IMR-90 (cell line): ENCODE measurements around the gene FRY. TPM values are rescaled to one million over a fixed set of nuclear protein-coding genes. Genes with fewer than 3 reads are reported as not detected.

ENCODE experiments used
- ATAC-seq: fragments of 200-7000 bp; cut with Tn5 transposase; 2 replicates; pipeline ENCODE4 v1.9.1; 2020; ENCODE audit warnings: low read depth, mild to moderate bottlenecking, moderate library complexity
- BruUV-seq: library from RNA; stranded (reverse); fragments of 400-500 nt; replicated peaks from 2 replicates; lab custom pipeline; 2021; lab: Mats Ljungman, UMichigan
- CTCF ChIA-PET: fragments of 300-600 bp; formaldehyde crosslinking; extraction: SDS; loops from one replicate; lab custom pipeline; 2021; ENCODE audit warnings: antibody characterized with exemption; lab: Yijun Ruan, JAX
- POLR2A ChIA-PET: fragments of 300-600 bp; sonication (Branson Sonifier 250); formaldehyde crosslinking; loops from one replicate; lab custom pipeline; 2022; ENCODE audit warnings: antibody characterized with exemption; ENCODE audit not compliant: unreplicated experiment; lab: Charles Lee
- DNase-seq: peaks from one replicate; pipeline ENCODE4 v3.0.0; 2013
- H2AFZ ChIP-seq: replicated peaks from 2 replicates; pipeline ENCODE3; 2013; ENCODE audit warnings: low read length, mild to moderate bottlenecking; ENCODE audit not compliant: poor library complexity
- H2AK5ac ChIP-seq: 2 replicates; pipeline ENCODE4 v1.6.1; 2013; ENCODE audit warnings: low read depth, low read length, inconsistent platforms
- H2AK9ac ChIP-seq: replicated peaks from 2 replicates; pipeline ENCODE3; 2013; ENCODE audit warnings: mild to moderate bottlenecking, low read depth, low read length, moderate library complexity; ENCODE audit not compliant: poor library complexity
- H2BK120ac ChIP-seq: 2 replicates; pipeline ENCODE4 v1.6.1; 2013; ENCODE audit warnings: low read depth, low read length, inconsistent platforms
- H2BK15ac ChIP-seq: 3 replicates; pipeline ENCODE4 v1.6.1; 2013; ENCODE audit warnings: low read depth, low read length, inconsistent platforms
- H2BK20ac ChIP-seq: 2 replicates; pipeline ENCODE4 v1.6.1; 2013; ENCODE audit warnings: low read depth, mild to moderate bottlenecking, inconsistent platforms, low read length, moderate library complexity
- H2BK5ac ChIP-seq: 2 replicates; pipeline ENCODE4 v1.6.1; 2013; ENCODE audit warnings: mild to moderate bottlenecking, low read depth, low read length, inconsistent platforms; ENCODE audit not compliant: poor library complexity, severe bottlenecking
- H3K14ac ChIP-seq: replicated peaks from 2 replicates; pipeline ENCODE4 v1.6.1; 2013; ENCODE audit warnings: low read depth, low read length, inconsistent platforms
- H3K18ac ChIP-seq: 2 replicates; pipeline ENCODE4 v1.6.1; 2013; ENCODE audit warnings: low read depth, low read length, control low read depth
- H3K23ac ChIP-seq: 2 replicates; pipeline ENCODE4 v1.6.1; 2013; ENCODE audit warnings: low read depth, low read length, inconsistent platforms
- H3K27ac ChIP-seq: 2 replicates; pipeline ENCODE4 v1.5.1; 2013; ENCODE audit warnings: mild to moderate bottlenecking, control low read depth, low read length; ENCODE audit not compliant: insufficient read depth
- H3K27me3 ChIP-seq: 2 replicates; pipeline ENCODE4 v1.6.1; 2013; ENCODE audit warnings: low read length; ENCODE audit not compliant: control insufficient read depth, insufficient read depth
- H3K36me3 ChIP-seq: 2 replicates; pipeline ENCODE4 v1.6.1; 2013; ENCODE audit warnings: low read length, mixed read lengths; ENCODE audit not compliant: control insufficient read depth, insufficient read depth
- H3K4ac ChIP-seq: 2 replicates; pipeline ENCODE4 v1.6.1; 2013; ENCODE audit warnings: low read depth, low read length, inconsistent platforms
- H3K4me1 ChIP-seq: 2 replicates; pipeline ENCODE4 v1.6.1; 2013; ENCODE audit warnings: low read length, mixed read lengths; ENCODE audit not compliant: control insufficient read depth, insufficient read depth
- H3K4me2 ChIP-seq: 2 replicates; pipeline ENCODE4 v1.6.1; 2013; ENCODE audit warnings: low read depth, mild to moderate bottlenecking, control low read depth, low read length, moderate library complexity
- H3K4me3 ChIP-seq: 2 replicates; pipeline ENCODE4 v1.5.1; 2013; ENCODE audit warnings: low read depth, mild to moderate bottlenecking, control low read depth, low read length, moderate library complexity; ENCODE audit not compliant: insufficient read depth
- H3K56ac ChIP-seq: 2 replicates; pipeline ENCODE4 v1.6.1; 2013; ENCODE audit warnings: low read length, inconsistent platforms; ENCODE audit not compliant: insufficient read depth; ENCODE audit errors: extremely low read depth
- H3K79me1 ChIP-seq, 2 experiments: 2 replicates each; pipeline ENCODE4 v1.6.1; 2013; ENCODE audit warnings: low read length in 2 of 2, inconsistent platforms in 1 of 2, low read depth in 1 of 2
- H3K9ac ChIP-seq: 2 replicates; pipeline ENCODE4 v1.6.1; 2013; ENCODE audit warnings: low read depth, low read length, control low read depth
- H3K9me1 ChIP-seq: 2 replicates; pipeline ENCODE4 v1.6.1; 2013; ENCODE audit warnings: low read length, inconsistent platforms; ENCODE audit not compliant: insufficient read depth
- H3K9me3 ChIP-seq: 2 replicates; pipeline ENCODE4 v1.6.1; 2013; ENCODE audit warnings: low read length; ENCODE audit not compliant: control insufficient read depth, insufficient read depth
- H4K20me1 ChIP-seq: 2 replicates; pipeline ENCODE4 v1.6.1; 2013; ENCODE audit warnings: low read length, inconsistent platforms; ENCODE audit not compliant: insufficient read depth
- H4K5ac ChIP-seq: 2 replicates; pipeline ENCODE4 v1.6.1; 2013; ENCODE audit warnings: mild to moderate bottlenecking, low read depth, low read length, control low read depth
- H4K8ac ChIP-seq, 2 experiments: 2 replicates each; pipeline ENCODE4 v1.6.1; 2013; ENCODE audit warnings: low read depth in 2 of 2, low read length in 2 of 2, control low read depth in 1 of 2, inconsistent platforms in 1 of 2
- H4K91ac ChIP-seq: 2 replicates; pipeline ENCODE4 v1.6.1; 2013; ENCODE audit warnings: low read depth, low read length, inconsistent platforms; ENCODE audit not compliant: insufficient read depth
- BHLHE40 ChIP-seq: fragments of 150-350 bp; IDR thresholded peaks from 2 replicates; pipeline ENCODE4 v1.6.1; 2016; ENCODE audit warnings: mild to moderate bottlenecking, low read depth, low read length
- CEBPB ChIP-seq: IDR thresholded peaks from 2 replicates; pipeline ENCODE4 v1.6.1; 2012; ENCODE audit warnings: low read depth, low read length, improper control_type of control experiment
- FOS ChIP-seq: fragments of 150-350 bp; IDR thresholded peaks from 2 replicates; pipeline ENCODE4 v1.6.1; 2016; ENCODE audit warnings: low read depth, low read length
- MAFK ChIP-seq: IDR thresholded peaks from 2 replicates; pipeline ENCODE4 v1.6.1; 2012; ENCODE audit warnings: low read depth, low read length, improper control_type of control experiment
- MAZ ChIP-seq: IDR thresholded peaks from 2 replicates; pipeline ENCODE4 v1.6.1; 2012; ENCODE audit warnings: low read depth, mild to moderate bottlenecking, low read length, improper control_type of control experiment, moderate library complexity, borderline replicate concordance
- MXI1 ChIP-seq: IDR thresholded peaks from 2 replicates; pipeline ENCODE4 v1.6.1; 2012; ENCODE audit warnings: low read depth, mild to moderate bottlenecking, low read length, moderate library complexity, borderline replicate concordance
- NFE2L2 ChIP-seq: fragments of 150-350 bp; IDR thresholded peaks from 2 replicates; pipeline ENCODE4 v1.6.1; 2016; ENCODE audit warnings: low read depth, mild to moderate bottlenecking, low read length
- POLR2A ChIP-seq: IDR thresholded peaks from 2 replicates; pipeline ENCODE4 v1.6.1; 2012; ENCODE audit warnings: mild to moderate bottlenecking, low read depth, low read length
- RAD21 ChIP-seq: IDR thresholded peaks from 2 replicates; pipeline ENCODE4 v1.6.1; 2012; ENCODE audit warnings: low read length, improper control_type of control experiment
- RCOR1 ChIP-seq: IDR thresholded peaks from 2 replicates; pipeline ENCODE4 v1.6.1; 2012; ENCODE audit warnings: mild to moderate bottlenecking, low read length, improper control_type of control experiment; ENCODE audit not compliant: insufficient replicate concordance
- SMC3 ChIP-seq: fragments of 150-350 bp; IDR thresholded peaks from 2 replicates; pipeline ENCODE4 v1.6.1; 2016; ENCODE audit warnings: low read depth, mild to moderate bottlenecking, antibody characterized with exemption, low read length, moderate library complexity
- WGBS, 2 experiments: methylation state at CpG; one replicate each; pipeline versions ENCODE4 v1.1.5 to v1.1.7; 2013; ENCODE audit warnings: missing lambda C conversion rate in 2 of 2; ENCODE audit not compliant: insufficient read length in 1 of 2; ENCODE audit errors: extremely low coverage in 2 of 2; 5-methylcytosine and 5-hydroxymethylcytosine counted together
- dilution Hi-C: fragments of 300-500 bp; cut with HindIII; formaldehyde crosslinking; loops from one replicate; pipeline ENCODE4 v1.14.3; 2018; ENCODE audit warnings: low sequenced_read_pairs; ENCODE audit not compliant: unreplicated experiment
- in situ Hi-C: fragments of 300-500 bp; cut with MboI; formaldehyde crosslinking; loops from 3 replicates; pipeline ENCODE4 v1.14.3; 2019; ENCODE audit warnings: low sequenced_read_pairs, inconsistent platforms, mixed read lengths
- intact Hi-C: fragments of 100-400 bp; cut with micrococcal nuclease; formaldehyde crosslinking; loops from 2 replicates; pipeline ENCODE4 v1.10.0; 2022
- polyA plus RNA-seq, 3 experiments: library from polyadenylated mRNA; depleted of rRNA; stranded (reverse); fragments of >200 nt; gene quantifications; 2 replicates each; pipeline ENCODE4 v1.2.3, GENCODE V29; 2012; ENCODE audit warnings: low replicate concordance in 1 of 3
- total RNA-seq: library from RNA; depleted of rRNA; stranded (reverse); fragments of >200 nt; gene quantifications from 2 replicates; pipeline ENCODE4 v1.2.3, GENCODE V29; 2012
- TF ChIP-seq, protein P1 (sequence below): fragments of 150-350 bp; IDR thresholded peaks from 2 replicates; pipeline ENCODE4 v1.6.1; 2017; ENCODE audit warnings: mild to moderate bottlenecking, antibody characterized with exemption, low read length, low read depth
- TF ChIP-seq, protein P2 (sequence below): conservative IDR thresholded peaks from 2 replicates; pipeline ENCODE4 v1.5.1; 2012; ENCODE audit warnings: mild to moderate bottlenecking, low read depth, low read length, improper control_type of control experiment
- TF ChIP-seq, protein P3 (sequence below): fragments of 150-350 bp; IDR thresholded peaks from 2 replicates; pipeline ENCODE4 v1.6.1; 2016; ENCODE audit warnings: low read depth, mild to moderate bottlenecking, low read length, moderate library complexity, borderline replicate concordance

The FRY gene
- total and polyA plus RNA-seq, 2 of the 4 experiments (the other 2 are of a cell fraction), result 3.0 to 4.8 TPM

DNA sequence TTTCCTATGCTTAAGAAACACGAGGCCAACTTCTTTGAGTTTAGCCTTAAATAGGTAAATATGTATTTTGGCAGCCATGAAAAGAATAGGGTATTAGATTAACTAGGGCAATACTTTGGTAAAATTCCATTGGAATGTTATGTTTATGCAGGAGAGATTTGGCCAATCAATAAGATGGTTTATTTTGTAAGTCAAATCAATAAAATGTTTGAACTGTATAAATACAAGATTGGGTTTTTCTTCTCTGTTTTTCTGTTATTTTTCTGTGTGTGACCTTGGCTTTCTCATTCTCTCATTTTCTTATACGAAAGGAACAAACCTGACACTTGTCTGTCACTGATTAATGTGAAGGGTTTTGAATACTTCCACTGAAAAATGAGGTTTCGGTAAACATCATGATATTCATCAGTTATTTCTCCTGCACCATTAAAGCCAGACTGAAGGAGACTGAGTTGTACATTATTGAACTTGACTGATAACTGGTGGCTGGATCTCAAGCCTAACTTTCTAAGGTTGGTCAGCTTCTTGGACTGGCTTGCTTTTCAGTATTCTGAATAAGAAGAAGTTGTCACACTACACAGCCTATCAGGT lies 8.6 kb downstream of the FRY start:
- H3K27me3 ChIP-seq, result no peaks in the 10 kb centered on the region
- no peak overlapping the region for H3K4ac ChIP-seq
- no peaks in the 10 kb centered on the region for H4K20me1 ChIP-seq
- H2BK5ac ChIP-seq, result peak overlapping the region; percentile 25
- H2AFZ ChIP-seq, result no peak overlapping the region
- H3K9me3 ChIP-seq, result no peaks in the 10 kb centered on the region
- BruUV-seq, result no TSS peak
- no peak overlapping the region for H2BK20ac ChIP-seq
- no peak overlapping the region for H2AK5ac ChIP-seq
- H2BK120ac ChIP-seq, result no peak overlapping the region
- WGBS, 2 experiments, result no CpG with 5 or more reads among the region's 3 CpGs
- H3K27ac ChIP-seq, result peak overlapping the region; percentile 2; the same call in 1 of the 2 replicates
- dilution Hi-C loops, result no loop called here
- H3K18ac ChIP-seq, result peak overlapping the region; percentile 94
- H2AK9ac ChIP-seq, result no peak overlapping the region
- H4K8ac ChIP-seq, result no peak overlapping the region
- no peak overlapping the region for H3K14ac ChIP-seq
- no peak overlapping the region; the same call in 1 of the 2 replicates for H3K23ac ChIP-seq
- CTCF ChIA-PET, result no interaction called here
- no peak overlapping the region for H4K91ac ChIP-seq
- ATAC-seq (no peak), DNase-seq (no peak)
- H2BK15ac ChIP-seq, result no peak overlapping the region
- TF ChIP-seq MAFK, result no peak
- no peak for TF ChIP-seq MXI1
- TF ChIP-seq, protein P1, sequence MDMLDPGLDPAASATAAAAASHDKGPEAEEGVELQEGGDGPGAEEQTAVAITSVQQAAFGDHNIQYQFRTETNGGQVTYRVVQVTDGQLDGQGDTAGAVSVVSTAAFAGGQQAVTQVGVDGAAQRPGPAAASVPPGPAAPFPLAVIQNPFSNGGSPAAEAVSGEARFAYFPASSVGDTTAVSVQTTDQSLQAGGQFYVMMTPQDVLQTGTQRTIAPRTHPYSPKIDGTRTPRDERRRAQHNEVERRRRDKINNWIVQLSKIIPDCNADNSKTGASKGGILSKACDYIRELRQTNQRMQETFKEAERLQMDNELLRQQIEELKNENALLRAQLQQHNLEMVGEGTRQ, result no peak
- no peak for TF ChIP-seq RCOR1
- TF ChIP-seq, protein P2, sequence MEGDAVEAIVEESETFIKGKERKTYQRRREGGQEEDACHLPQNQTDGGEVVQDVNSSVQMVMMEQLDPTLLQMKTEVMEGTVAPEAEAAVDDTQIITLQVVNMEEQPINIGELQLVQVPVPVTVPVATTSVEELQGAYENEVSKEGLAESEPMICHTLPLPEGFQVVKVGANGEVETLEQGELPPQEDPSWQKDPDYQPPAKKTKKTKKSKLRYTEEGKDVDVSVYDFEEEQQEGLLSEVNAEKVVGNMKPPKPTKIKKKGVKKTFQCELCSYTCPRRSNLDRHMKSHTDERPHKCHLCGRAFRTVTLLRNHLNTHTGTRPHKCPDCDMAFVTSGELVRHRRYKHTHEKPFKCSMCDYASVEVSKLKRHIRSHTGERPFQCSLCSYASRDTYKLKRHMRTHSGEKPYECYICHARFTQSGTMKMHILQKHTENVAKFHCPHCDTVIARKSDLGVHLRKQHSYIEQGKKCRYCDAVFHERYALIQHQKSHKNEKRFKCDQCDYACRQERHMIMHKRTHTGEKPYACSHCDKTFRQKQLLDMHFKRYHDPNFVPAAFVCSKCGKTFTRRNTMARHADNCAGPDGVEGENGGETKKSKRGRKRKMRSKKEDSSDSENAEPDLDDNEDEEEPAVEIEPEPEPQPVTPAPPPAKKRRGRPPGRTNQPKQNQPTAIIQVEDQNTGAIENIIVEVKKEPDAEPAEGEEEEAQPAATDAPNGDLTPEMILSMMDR, result no peak
- TF ChIP-seq FOS, result no peak
- TF ChIP-seq, protein P3, sequence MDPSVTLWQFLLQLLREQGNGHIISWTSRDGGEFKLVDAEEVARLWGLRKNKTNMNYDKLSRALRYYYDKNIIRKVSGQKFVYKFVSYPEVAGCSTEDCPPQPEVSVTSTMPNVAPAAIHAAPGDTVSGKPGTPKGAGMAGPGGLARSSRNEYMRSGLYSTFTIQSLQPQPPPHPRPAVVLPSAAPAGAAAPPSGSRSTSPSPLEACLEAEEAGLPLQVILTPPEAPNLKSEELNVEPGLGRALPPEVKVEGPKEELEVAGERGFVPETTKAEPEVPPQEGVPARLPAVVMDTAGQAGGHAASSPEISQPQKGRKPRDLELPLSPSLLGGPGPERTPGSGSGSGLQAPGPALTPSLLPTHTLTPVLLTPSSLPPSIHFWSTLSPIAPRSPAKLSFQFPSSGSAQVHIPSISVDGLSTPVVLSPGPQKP, result no peak
- no peak for TF ChIP-seq MAZ
- no peak for TF ChIP-seq CEBPB
- TF ChIP-seq NFE2L2, result no peak
- TF ChIP-seq BHLHE40, result no peak
- no peak for TF ChIP-seq RAD21
- no peak for TF ChIP-seq SMC3
- TF ChIP-seq POLR2A, result no peak
- H3K9me1 ChIP-seq, result peaks cover 3% of the 10 kb centered on the region; the same call in 1 of the 2 replicates
- H3K79me1 ChIP-seq, result peaks cover 0 to 21% of the 10 kb centered on the region in 2 experiments; a peak in 2 of 4 replicates
- in situ Hi-C loops, result no loop called here
- H3K4me1 ChIP-seq, result peaks cover 14% of the 10 kb centered on the region
- H3K56ac ChIP-seq, result no peak overlapping the region
- peak overlapping the region; percentile 19 for H4K5ac ChIP-seq
- H3K36me3 ChIP-seq, result no peaks in the 10 kb centered on the region
- no peak overlapping the region for H3K9ac ChIP-seq
- peak overlapping the region; percentile 13; the same call in 1 of the 2 replicates for H3K4me2 ChIP-seq
- intact Hi-C loops, result no loop called here
- no peak overlapping the region for H3K4me3 ChIP-seq
- POLR2A ChIA-PET, result no interaction called here
